Neutrophil (primary cell): ENCODE data around the gene LRATD1.

Source experiments
- H3K27ac ChIP-seq: fragments of 200-600 bp; sonication (generic); 2 replicates; pipeline ENCODE4 v1.5.1; 2016; ENCODE audit warnings: mild to moderate bottlenecking, moderate library complexity
- H3K27me3 ChIP-seq: fragments of 200-600 bp; sonication (generic); 2 replicates; pipeline ENCODE4 v1.6.0; 2016; ENCODE audit warnings: mild to moderate bottlenecking
- H3K36me3 ChIP-seq: fragments of 200-600 bp; sonication (generic); 2 replicates; pipeline ENCODE4 v1.5.1; 2017
- H3K4me1 ChIP-seq, 2 experiments: fragments of 200-600 bp in 1 of 2; sonication (generic) in 1 of 2; 1 replicate in 1 of 2; 2 replicates in 1 of 2; pipeline versions ENCODE4 v1.5.1 to v1.6.1; 2013 to 2016; ENCODE audit warnings: low read depth in 1 of 2, low read length in 1 of 2, mild to moderate bottlenecking in 1 of 2, moderate library complexity in 1 of 2; ENCODE audit not compliant: control insufficient read depth in 1 of 2, insufficient read depth in 1 of 2
- H3K4me3 ChIP-seq, 2 experiments: fragments of 200-600 bp in 1 of 2; sonication (generic) in 1 of 2; 1 replicate in 1 of 2; 2 replicates in 1 of 2; pipeline ENCODE4 v1.5.1; 2013 to 2016; ENCODE audit warnings: low read depth in 1 of 2, low read length in 1 of 2, mild to moderate bottlenecking in 1 of 2, moderate library complexity in 1 of 2
- H3K9me3 ChIP-seq: fragments of 200-600 bp; sonication (generic); 2 replicates; pipeline ENCODE4 v1.5.1; 2016
- CTCF ChIP-seq: fragments of 200-600 bp; sonication (generic); IDR thresholded peaks from 2 replicates; pipeline ENCODE4 v1.5.1; 2016; ENCODE audit warnings: antibody characterized with exemption

Gene LRATD1

GRCh38 chr2:14641116-14641515, 8.6 kb downstream of the LRATD1 start:
- Histone ChIP-seq H3K4me1 (no peaks in the 10 kb centered on the region), H3K36me3 (no peaks in the 10 kb centered on the region), H3K9me3 (no peaks in the 10 kb centered on the region), H3K27me3 (peaks cover 17% of the 10 kb centered on the region), H3K4me3 (no peak overlapping the region), H3K27ac (no peak overlapping the region)
- no peak for TF ChIP-seq CTCF

GRCh38 chr2:14642499-14642898, 10.0 kb downstream of the LRATD1 start:
- no peak for TF ChIP-seq CTCF
- no peaks in the 10 kb centered on the region for H3K9me3 ChIP-seq
- H3K27ac ChIP-seq, result no peak overlapping the region
- H3K36me3 ChIP-seq, result no peaks in the 10 kb centered on the region
- no peak overlapping the region for H3K4me3 ChIP-seq
- H3K4me1 ChIP-seq, result no peaks in the 10 kb centered on the region
- H3K27me3 ChIP-seq, result peaks cover 4% of the 10 kb centered on the region

- no peaks in the 10 kb centered on the region for H3K27me3 ChIP-seq
- H3K27ac ChIP-seq, result no peak overlapping the region
- no peaks in the 10 kb centered on the region for H3K4me1 ChIP-seq
- no peaks in the 10 kb centered on the region for H3K36me3 ChIP-seq
- no peak for TF ChIP-seq CTCF
- H3K4me3 ChIP-seq, result no peak overlapping the region
- no peaks in the 10 kb centered on the region for H3K9me3 ChIP-seq
These were observed 15.2 kb downstream of the LRATD1 start for GRCh38 chr2:14647714-14648113.

GRCh38 chr2:14650066-14650465, 17.5 kb downstream of the LRATD1 start:
- Histone ChIP-seq H3K27me3 (no peaks in the 10 kb centered on the region), H3K36me3 (no peaks in the 10 kb centered on the region)
- no peak for TF ChIP-seq CTCF

GRCh38 chr2:14654835-14655282, 22.3 kb downstream of the LRATD1 start:
- no peaks in the 10 kb centered on the region for H3K9me3 ChIP-seq
- no peak overlapping the region for H3K4me3 ChIP-seq
- no peak overlapping the region for H3K27ac ChIP-seq
- TF ChIP-seq CTCF, result no peak
- H3K27me3 ChIP-seq, result no peaks in the 10 kb centered on the region
- H3K4me1 ChIP-seq, result no peaks in the 10 kb centered on the region
- H3K36me3 ChIP-seq, result no peaks in the 10 kb centered on the region

More at GRCh38 chr2:14650066-14650465, 17.5 kb downstream of the LRATD1 start:
- H3K9me3 ChIP-seq, result no peaks in the 10 kb centered on the region
- no peak overlapping the region for H3K27ac ChIP-seq
- H3K4me3 ChIP-seq, result no peak overlapping the region
- no peaks in the 10 kb centered on the region for H3K4me1 ChIP-seq

GRCh38 chr2:14656146-14656545, 23.6 kb downstream of the LRATD1 start:
- Histone ChIP-seq H3K27me3 (no peaks in the 10 kb centered on the region), H3K36me3 (no peaks in the 10 kb centered on the region), H3K27ac (no peak overlapping the region), H3K9me3 (no peaks in the 10 kb centered on the region), H3K4me3 (no peak overlapping the region), H3K4me1 (no peaks in the 10 kb centered on the region)
- TF ChIP-seq CTCF, result no peak
